ENCODE data around the gene PSMA3. TPM values are rescaled to one million over a fixed set of nuclear protein-coding genes. Genes with fewer than 3 reads are reported as not detected.

PSMA3 gene
- total and polyA plus RNA-seq, 9 of the 15 experiments (the other 6 are each of a cell fraction or from before 2014, with no cell fraction given) = 129 to 786 (median 319) TPM

GRCh38 chr14:58280954-58281787 is 36.5 kb downstream of the PSMA3 start (continued):
- peak; percentile 25; the same call in 1 of the 2 replicates for TF ChIP-seq MTA1 (IDR thresholded peaks at IDR 0.05; ENCODE audit: borderline replicate concordance)
- TF ChIP-seq ZBTB43 (CRISPR knock-in tag; IDR thresholded peaks at IDR 0.05) = no peak
- peak in 1 of 2 experiments; percentile 50; a peak in 1 of 4 replicates for TF ChIP-seq MNT (conservative IDR thresholded peaks at IDR 0.05)
- TF ChIP-seq, protein P1, sequence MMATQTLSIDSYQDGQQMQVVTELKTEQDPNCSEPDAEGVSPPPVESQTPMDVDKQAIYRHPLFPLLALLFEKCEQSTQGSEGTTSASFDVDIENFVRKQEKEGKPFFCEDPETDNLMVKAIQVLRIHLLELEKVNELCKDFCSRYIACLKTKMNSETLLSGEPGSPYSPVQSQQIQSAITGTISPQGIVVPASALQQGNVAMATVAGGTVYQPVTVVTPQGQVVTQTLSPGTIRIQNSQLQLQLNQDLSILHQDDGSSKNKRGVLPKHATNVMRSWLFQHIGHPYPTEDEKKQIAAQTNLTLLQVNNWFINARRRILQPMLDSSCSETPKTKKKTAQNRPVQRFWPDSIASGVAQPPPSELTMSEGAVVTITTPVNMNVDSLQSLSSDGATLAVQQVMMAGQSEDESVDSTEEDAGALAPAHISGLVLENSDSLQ (IDR thresholded peaks at IDR 0.05) = peak; percentile 88
- no peak for TF ChIP-seq ZNF57 (CRISPR knock-in tag; IDR thresholded peaks at IDR 0.05)
- TF ChIP-seq SMARCE1 (IDR thresholded peaks at IDR 0.05) = 0 out of 2 replicates have a peak, but pooled peaks have one; percentile 50
- no peak for TF ChIP-seq HIVEP1 (CRISPR knock-in tag; IDR thresholded peaks at IDR 0.05)
- 0 out of 2 replicates have a peak, but pooled peaks have one; percentile 20 for TF ChIP-seq LCOR (CRISPR knock-in tag; IDR thresholded peaks at IDR 0.05)
- TF ChIP-seq, protein P2, sequence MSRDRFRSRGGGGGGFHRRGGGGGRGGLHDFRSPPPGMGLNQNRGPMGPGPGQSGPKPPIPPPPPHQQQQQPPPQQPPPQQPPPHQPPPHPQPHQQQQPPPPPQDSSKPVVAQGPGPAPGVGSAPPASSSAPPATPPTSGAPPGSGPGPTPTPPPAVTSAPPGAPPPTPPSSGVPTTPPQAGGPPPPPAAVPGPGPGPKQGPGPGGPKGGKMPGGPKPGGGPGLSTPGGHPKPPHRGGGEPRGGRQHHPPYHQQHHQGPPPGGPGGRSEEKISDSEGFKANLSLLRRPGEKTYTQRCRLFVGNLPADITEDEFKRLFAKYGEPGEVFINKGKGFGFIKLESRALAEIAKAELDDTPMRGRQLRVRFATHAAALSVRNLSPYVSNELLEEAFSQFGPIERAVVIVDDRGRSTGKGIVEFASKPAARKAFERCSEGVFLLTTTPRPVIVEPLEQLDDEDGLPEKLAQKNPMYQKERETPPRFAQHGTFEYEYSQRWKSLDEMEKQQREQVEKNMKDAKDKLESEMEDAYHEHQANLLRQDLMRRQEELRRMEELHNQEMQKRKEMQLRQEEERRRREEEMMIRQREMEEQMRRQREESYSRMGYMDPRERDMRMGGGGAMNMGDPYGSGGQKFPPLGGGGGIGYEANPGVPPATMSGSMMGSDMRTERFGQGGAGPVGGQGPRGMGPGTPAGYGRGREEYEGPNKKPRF (IDR thresholded peaks at IDR 0.05; ENCODE audit: low read depth, low read length) = no peak
- peak in 1 of 2 experiments; percentile 54; a peak in 2 of 4 replicates for TF ChIP-seq TBL1XR1 (IDR thresholded peaks at IDR 0.05; ENCODE audit: low read length in 2 of 2)
- peak; percentile 48 for TF ChIP-seq GABPA (tag; conservative IDR thresholded peaks at IDR 0.05; ENCODE audit: low read depth)
- TF ChIP-seq CBX8 (IDR thresholded peaks at IDR 0.05; ENCODE audit: borderline replicate concordance, extremely low read depth, low read depth, low read length, poor library complexity, severe bottlenecking) = no peak
- TF ChIP-seq ZNF766 (CRISPR knock-in tag; conservative IDR thresholded peaks at IDR 0.05) = peak; percentile 88
- peak; percentile 97 for TF ChIP-seq ATF7 (IDR thresholded peaks at IDR 0.05)
- TF ChIP-seq UBTF (IDR thresholded peaks at IDR 0.05; ENCODE audit: borderline replicate concordance in 1 of 2, low read depth in 2 of 2, low read length in 2 of 2) = no peak
- peak; percentile 94 for TF ChIP-seq NFIC (IDR thresholded peaks at IDR 0.05)
- TF ChIP-seq JUN (IDR thresholded peaks at IDR 0.05; ENCODE audit: borderline replicate concordance, low read depth, low read length) = 0 out of 2 replicates have a peak, but pooled peaks have one; percentile 57
- TF ChIP-seq JUN (CRISPR knock-in tag; IDR thresholded peaks at IDR 0.05; ENCODE audit: borderline replicate concordance) = no peak

Measured in K562 (cell line).